Activated CD4-positive, alpha-beta T cell treated with anti-CD3 and anti-CD28 coated beads, Interleukin-2, amount 50 U/mL, for 16 hours (primary cell): ENCODE results near the gene CSTF1.
"Not testable (repeated sequence)": the region's sequence is repeated elsewhere in the genome, so short reads cannot be mapped to it uniquely, and the experiment has no call there.

Experiments
- DNase-seq: peaks from one replicate; pipeline ENCODE4 v3.0.0-alpha.2; 2020

The CSTF1 gene

GRCh38 chr20:56411287-56411686, 18.8 kb downstream of the CSTF1 start:
- DNase-seq = not testable (repeated sequence)

DNA sequence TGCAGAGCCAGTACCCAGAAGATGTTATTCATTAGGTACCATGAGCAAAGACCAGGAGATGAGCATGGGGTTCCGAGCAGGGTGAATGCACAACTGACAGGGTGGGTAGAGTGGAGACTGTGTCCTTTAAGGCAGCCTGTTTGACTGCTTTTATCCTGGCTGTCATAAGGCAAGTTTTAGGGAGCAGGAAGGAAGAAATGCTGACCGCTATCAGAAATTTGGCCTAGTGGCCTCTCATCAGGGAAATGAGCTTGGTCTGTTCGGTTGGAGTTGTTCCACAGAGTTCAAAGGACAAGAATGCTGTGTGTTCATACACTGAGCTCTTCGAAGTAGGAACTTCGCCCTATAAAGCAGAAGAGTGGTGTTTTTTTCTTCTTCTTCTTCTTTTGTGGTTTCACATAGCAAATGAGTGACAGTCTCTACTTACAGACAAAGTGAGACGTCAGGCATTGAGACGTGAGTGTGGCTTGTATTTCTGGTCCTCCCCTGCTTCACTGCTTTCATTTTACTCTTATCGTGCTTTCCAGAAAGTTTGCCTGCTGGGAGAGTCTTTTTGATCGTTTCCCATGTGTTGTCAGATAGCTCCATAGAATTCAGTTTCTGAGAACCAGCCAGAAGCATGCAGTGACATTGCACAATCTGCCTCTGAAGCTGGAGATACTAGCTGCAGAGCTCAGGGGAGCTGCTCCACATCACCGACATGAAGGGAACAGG, 19.5 kb downstream of the CSTF1 start, which contains the start of gene CASS4:
CASS4 (plus strand) TSS at position 502 of the 714 bp plus-strand sequence; CDS start at position 701, 199 bp downstream.
- peak; percentile 38 for DNase-seq

DNA sequence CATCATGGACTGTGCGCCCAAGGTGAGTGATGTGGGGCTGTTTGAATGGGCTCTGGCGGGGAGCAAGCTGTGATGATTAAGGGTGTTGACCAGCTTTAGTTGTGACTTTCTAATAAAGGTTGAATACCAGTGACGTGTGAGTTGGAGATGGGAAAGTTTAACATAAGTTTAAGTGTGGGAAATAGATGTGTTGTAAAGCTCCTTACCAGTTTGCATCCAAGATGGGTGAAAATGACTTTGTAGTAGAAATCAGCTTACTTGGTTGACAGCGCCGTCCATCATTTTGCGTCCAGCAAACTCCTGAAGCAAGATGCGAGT, 20.0 kb downstream of the CSTF1 start:
- DNase-seq = no peak

DNA sequence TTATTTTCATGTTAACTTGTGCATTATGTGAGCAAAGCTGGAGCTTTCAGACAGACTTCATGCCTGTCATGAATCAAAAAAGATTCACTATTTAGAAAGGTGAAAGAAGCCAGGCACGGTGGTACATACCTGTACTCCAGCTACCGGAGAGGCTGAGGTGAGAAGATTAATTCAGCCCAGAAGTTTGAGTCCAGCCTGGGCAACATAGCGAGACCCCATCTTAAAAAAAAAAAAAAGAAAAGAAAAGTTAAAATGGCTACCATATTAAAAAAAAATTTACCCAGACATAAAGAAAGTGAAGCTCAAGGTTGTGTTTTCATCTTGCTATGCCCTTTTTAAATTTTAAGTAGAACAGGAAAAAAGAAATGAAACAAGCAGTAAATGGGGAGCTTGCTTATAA, 20.5 kb downstream of the CSTF1 start:
- DNase-seq = no peak

GRCh38 chr20:56414842-56415765, 22.7 kb downstream of the CSTF1 start:
- peak; percentile 60 for DNase-seq

- DNase-seq = no peak
These were observed 25.0 kb downstream of the CSTF1 start for GRCh38 chr20:56417402-56417801.

DNA sequence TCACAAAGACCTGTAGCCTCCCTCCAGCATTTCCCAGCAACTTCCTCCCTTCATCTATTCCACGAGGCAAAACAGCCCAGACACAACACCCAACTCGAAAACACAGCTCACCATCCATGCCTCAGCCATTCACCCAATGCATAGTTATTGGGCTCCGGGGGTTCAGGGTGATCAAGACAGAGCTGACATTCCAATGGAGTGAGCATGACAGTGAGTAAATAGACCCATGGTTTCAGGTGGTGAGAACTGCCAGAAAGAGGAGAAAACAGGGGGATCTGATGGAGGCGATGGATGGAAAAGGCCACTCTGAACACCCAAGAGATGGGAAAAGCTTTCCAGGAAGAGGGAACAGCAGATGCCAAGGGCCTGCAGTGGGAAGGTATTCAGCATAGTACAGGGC, 25.5 kb downstream of the CSTF1 start:
- DNase-seq = no peak

DNA sequence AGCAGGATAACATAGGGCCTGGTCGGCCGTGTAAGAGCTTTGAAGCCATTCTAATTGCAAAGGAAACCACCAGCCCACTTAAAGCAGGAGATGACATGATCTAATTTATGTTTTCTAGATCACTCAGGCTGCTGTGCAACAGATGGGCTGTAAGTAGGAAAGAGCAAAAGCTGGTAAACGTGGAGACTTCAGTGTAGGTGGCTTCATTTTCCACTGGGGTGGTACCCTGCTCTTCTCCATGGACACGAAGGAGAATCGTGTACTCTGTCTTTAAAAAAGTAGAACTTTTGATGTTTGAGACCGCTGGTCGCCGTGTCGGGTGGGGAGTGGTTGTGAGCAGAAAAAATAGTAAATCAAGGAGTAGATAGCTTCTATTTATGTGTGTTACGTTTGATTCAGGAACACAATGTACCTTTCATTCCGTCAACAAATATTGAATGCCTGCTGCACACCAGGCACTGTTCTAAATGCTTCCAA, 26.0 kb downstream of the CSTF1 start:
- DNase-seq = peak; percentile 41

- no peak for DNase-seq
These were observed 27.6 kb downstream of the CSTF1 start for GRCh38 chr20:56420028-56420427.

DNA sequence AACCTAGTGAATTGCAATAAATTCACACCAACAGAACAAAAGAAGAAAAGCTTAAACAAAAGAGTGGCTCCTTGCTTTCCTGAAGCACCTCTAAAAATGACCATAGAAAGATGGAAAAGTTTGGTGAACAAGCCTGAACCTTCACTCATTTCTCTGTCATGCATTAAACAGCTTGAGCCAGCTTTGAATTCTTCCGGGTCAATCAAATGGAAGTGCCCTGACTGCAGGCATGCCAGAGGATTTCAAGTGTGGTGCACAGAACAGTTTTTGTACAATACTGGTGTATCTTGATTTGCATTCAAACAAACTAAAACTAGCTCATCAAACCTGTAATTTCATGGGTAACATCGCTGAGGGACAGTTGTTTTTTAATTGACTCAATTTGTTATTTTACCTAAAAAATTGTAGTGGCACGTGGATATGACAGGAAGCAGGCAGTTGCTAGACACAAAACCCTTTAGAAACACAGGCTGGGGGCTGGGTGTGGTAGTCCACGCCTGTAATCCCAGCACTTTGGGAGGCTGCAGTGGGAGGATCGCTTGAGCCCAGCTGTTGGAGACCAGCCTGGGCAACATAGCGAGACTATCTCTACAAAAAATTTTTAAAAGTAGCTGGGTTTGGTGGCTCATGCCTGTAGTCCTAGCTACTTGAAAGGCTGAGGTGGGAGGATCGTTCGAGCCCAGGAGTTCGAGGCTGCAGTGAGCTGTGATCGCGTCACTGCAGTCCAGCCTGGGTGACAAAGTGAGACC, 28.7 kb downstream of the CSTF1 start:
- DNase-seq = no peak

- no peak for DNase-seq
These were observed 29.8 kb downstream of the CSTF1 start for GRCh38 chr20:56422076-56422823.

GRCh38 chr20:56422824-56423189, 30.4 kb downstream of the CSTF1 start:
- no peak for DNase-seq

DNA sequence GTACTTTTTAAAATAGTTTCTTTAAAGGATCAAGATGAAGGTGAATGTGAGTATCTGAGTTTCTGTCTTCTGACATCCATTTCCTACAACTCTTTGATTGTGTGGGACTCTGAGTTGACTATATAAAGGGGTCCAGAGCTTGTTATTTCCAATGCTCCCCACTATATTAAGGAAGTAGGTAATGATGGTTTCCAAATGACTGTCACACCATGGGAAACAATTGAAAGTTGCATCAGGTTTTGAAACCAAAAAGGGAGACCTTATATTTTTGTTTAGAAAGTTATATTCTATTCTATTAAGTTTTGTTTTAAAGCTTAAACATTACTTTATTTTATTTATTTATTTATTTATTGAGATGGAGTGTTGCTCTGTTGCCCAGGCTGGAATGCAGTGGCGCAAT, 30.8 kb downstream of the CSTF1 start:
- DNase-seq = no peak

- no peak for DNase-seq
These were observed 31.4 kb downstream of the CSTF1 start for GRCh38 chr20:56423886-56424285.

DNA sequence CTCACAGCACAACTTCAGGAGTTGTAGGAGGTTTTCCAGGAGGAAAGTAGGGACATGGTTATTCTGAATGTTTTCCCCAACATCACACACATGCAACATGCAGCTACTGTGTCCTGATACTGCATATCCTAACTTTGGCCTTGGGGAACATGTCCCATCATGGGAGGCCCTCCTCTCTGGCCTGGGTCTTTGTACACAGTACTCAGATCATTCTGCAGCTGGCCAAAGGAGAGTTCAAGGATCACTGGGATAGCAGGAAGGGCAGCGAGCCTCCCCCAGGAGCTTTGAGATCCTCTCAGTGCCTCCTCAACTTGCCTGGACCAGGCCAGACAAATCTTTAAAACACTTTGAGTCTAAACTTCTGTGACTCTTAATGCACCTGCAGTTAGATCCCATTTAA, 32.5 kb downstream of the CSTF1 start:
- no peak for DNase-seq

- DNase-seq = no peak
These were observed 33.6 kb downstream of the CSTF1 start for GRCh38 chr20:56426026-56426425.

- no peak for DNase-seq
These were observed 34.5 kb downstream of the CSTF1 start for GRCh38 chr20:56426926-56427325.

- DNase-seq = no peak
These were observed 35.4 kb downstream of the CSTF1 start for GRCh38 chr20:56427797-56428196.

DNA sequence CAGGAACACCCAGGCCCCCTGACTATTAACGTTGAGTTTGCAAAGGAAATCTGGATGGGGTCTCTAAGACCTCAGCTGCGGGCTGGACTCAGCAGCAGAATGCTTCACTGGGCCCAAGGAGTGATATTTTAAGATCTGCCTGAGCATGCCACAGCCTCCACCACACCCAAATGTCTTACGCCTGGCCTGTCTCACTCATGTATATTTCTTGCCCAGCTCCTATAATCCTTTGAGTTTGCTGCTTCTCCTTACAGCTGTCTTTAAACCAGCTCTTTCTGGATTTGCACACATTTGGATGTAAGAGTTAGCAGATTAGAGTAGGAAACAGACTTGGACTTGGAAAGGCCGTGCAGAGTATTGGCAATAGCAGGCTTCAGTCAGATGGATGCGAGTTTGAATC, 36.0 kb downstream of the CSTF1 start:
- DNase-seq = no peak

- no peak for DNase-seq
These were observed 36.4 kb downstream of the CSTF1 start for GRCh38 chr20:56428881-56429280.

DNA sequence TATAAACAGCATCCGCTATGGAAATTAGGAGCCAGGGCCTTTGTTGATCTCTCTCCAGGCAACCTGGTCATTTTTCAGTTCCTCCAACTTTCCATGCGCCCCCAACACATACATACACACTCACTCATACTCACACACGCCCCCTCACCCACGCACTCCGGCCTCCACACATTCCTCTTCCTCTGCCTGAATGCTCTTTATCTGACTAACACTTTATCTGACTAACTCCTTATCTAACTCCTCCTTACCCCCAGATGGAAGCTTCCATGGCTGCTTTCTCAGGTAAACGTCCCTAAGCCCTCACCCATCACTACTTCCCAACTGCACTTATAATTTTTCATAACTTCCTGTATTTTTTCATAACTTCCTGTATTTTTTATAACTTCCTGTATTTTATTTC, 37.1 kb downstream of the CSTF1 start:
- DNase-seq = no peak

DNA sequence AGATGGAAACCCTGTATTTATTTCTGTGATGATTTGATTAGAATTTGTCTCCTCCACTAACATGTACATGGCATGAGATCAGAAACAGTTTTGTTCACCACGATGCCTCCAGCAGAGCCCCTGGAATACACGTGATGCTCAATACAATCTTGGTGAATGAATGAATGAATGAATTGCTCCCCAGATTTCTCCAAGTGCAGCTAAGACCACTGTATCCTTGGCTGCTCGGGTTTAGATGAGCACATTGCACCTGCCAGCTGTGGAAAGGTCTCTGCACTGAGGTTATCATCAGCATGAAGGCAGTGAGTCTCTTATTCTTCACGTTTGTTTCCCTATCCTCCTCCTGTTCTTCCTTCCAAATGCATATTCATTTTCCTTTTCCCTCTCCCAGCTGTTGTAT, 37.5 kb downstream of the CSTF1 start:
- no peak for DNase-seq

DNA sequence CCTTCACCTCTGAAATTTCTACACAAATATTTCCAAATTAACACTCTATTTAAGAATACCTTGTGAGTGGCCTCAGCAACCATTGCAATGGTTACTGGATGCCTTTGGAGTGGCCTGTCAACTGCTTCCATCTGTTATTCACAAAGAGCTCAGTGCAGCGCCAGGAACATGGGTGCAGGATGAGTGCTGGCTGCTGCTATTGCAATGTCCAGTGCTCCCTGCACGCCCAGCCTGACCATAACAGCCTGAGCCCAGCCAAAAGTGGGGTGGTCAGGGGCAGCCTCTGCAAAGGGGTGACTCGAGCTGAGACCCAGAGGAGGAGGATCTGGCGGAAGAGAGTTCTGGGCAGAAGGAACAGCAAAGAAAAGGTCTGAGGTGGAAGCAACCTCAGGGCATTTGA, 38.0 kb downstream of the CSTF1 start:
- DNase-seq = no peak
